ENCODE data around the gene POT1. TPM values are rescaled to one million over a fixed set of nuclear protein-coding genes. Genes with fewer than 3 reads are reported as not detected.

Gene POT1, protein sequence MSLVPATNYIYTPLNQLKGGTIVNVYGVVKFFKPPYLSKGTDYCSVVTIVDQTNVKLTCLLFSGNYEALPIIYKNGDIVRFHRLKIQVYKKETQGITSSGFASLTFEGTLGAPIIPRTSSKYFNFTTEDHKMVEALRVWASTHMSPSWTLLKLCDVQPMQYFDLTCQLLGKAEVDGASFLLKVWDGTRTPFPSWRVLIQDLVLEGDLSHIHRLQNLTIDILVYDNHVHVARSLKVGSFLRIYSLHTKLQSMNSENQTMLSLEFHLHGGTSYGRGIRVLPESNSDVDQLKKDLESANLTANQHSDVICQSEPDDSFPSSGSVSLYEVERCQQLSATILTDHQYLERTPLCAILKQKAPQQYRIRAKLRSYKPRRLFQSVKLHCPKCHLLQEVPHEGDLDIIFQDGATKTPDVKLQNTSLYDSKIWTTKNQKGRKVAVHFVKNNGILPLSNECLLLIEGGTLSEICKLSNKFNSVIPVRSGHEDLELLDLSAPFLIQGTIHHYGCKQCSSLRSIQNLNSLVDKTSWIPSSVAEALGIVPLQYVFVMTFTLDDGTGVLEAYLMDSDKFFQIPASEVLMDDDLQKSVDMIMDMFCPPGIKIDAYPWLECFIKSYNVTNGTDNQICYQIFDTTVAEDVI
- 41.0 and 45.6 TPM in 2 replicates for total RNA-seq

DNA sequence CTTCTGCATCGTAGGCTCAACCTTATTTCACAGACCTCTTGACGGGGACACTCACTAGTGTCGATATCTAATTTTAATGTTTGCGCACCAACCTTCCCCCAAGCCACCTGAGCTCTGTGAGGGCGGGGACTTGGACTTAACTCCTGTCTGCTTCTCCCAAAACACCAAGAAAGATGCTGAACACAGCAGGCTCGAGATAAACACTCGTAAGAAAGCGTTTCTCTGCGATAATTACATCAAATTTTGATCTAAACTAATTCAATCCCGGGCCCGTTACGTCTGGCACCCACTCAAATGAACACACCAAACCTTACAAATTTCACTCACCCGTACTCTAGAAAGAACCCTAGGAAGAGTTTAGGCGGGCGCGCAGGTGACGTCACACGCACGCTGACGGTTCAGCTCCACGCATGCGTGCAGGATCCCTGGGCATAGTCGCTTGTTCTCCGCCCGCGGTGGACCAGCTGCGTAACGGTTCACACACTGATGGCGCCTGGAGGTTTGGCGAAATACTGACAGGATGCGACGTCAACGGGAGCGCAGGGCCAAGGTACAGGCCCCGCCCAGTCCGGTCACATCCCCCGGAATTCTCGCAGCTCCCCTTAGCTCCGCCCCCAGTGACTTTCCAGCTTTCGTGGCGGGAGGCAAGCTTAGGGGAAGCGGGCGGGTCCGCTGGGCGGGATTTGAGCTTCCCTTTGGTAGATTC lies at the start of gene POT1:
TSS of gene POT1 (minus strand) at position 359 of the 706 bp plus-strand sequence. CDS start 32,652 bp downstream, outside the sequence.

Other genes starting within 250 kb of the POT1 start
- gene GPR37, start 164.0 kb downstream of the POT1 start, total RNA-seq = under 0.01 and 0.11 TPM in 2 replicates

Data from articular chondrocyte of knee joint (primary cell).